SK-N-SH (cell line): ENCODE measurements around the gene CISD3. TPM values are rescaled to one million over a fixed set of nuclear protein-coding genes. Genes with fewer than 3 reads are reported as not detected.

Experiments used
- CTCF ChIA-PET: fragments of 300-600, 350-600 bp; formaldehyde crosslinking; extraction: SDS; loops from one replicate; lab custom pipeline; 2021; lab: Yijun Ruan, JAX
- POLR2A ChIA-PET: fragments of 350-600 bp; sonication (Branson Sonifier 250); formaldehyde crosslinking; extraction: SDS; loops from one replicate; lab custom pipeline; 2020; ENCODE audit warnings: antibody characterized with exemption, inconsistent platforms; lab: Yijun Ruan, JAX
- DNase-seq: peaks from one replicate; pipeline ENCODE4 v3.0.0; 2012
- H2AFZ ChIP-seq: fragments of 200-600 bp; sonication (generic); 2 replicates; pipeline ENCODE4 v1.8.1; 2016; ENCODE audit warnings: antibody characterized with exemption, mild to moderate bottlenecking, low read depth
- H3F3A ChIP-seq: fragments of 200-600 bp; sonication (generic); replicated peaks from 2 replicates; pipeline ENCODE3; 2016; ENCODE audit warnings: antibody characterized with exemption, mild to moderate bottlenecking; ENCODE audit not compliant: insufficient read depth
- H3K27ac ChIP-seq, 2 experiments: fragments of 200-500 bp in 1 of 2; fragments of 200-600 bp in 1 of 2; sonication (Bioruptor generic) in 1 of 2; sonication (generic), shearing (Covaris generic) in 1 of 2; 2 replicates each; pipeline versions ENCODE4 v1.5.1 to v1.6.1; 2014 to 2016; ENCODE audit warnings: low read depth in 2 of 2, inconsistent platforms in 1 of 2, low read length in 1 of 2, mild to moderate bottlenecking in 1 of 2, mixed read lengths in 1 of 2
- H3K27me3 ChIP-seq: fragments of 200-600 bp; sonication (generic), shearing (Covaris generic); 2 replicates; pipeline ENCODE4 v1.6.1; 2016; ENCODE audit warnings: mixed run types; ENCODE audit not compliant: insufficient read depth
- H3K36me3 ChIP-seq, 2 experiments: fragments of 200-500 bp in 1 of 2; fragments of 200-600 bp in 1 of 2; sonication (Bioruptor generic) in 1 of 2; sonication (generic) in 1 of 2; replicated peaks in 1 of 2; 2 replicates each; pipeline versions ENCODE3 to v1.5.1; 2014 to 2016; ENCODE audit warnings: low read length in 1 of 2, mild to moderate bottlenecking in 1 of 2; ENCODE audit not compliant: insufficient read depth in 2 of 2, control insufficient read depth in 1 of 2
- H3K4me1 ChIP-seq, 2 experiments: fragments of 200-500 bp in 1 of 2; fragments of 200-600 bp in 1 of 2; sonication (Bioruptor generic) in 1 of 2; sonication (generic), shearing (Covaris generic) in 1 of 2; 2 replicates each; pipeline versions ENCODE4 v1.5.1 to v1.6.1; 2014 to 2016; ENCODE audit warnings: low read depth in 1 of 2, low read length in 1 of 2, mixed run types in 1 of 2; ENCODE audit not compliant: insufficient read depth in 2 of 2, control insufficient read depth in 1 of 2
- H3K4me2 ChIP-seq: fragments of 200-600 bp; sonication (generic), shearing (Covaris generic); 2 replicates; pipeline ENCODE4 v1.6.1; 2017; ENCODE audit warnings: mixed run types
- H3K4me3 ChIP-seq, 2 experiments: fragments of 200-500 bp in 1 of 2; fragments of 200-600 bp in 1 of 2; sonication (Bioruptor generic) in 1 of 2; sonication (generic), shearing (Covaris generic) in 1 of 2; 2 replicates each; pipeline versions ENCODE4 v1.5.1 to v1.8.1; 2014 to 2016; ENCODE audit warnings: low read depth in 2 of 2, inconsistent platforms in 1 of 2, low read length in 1 of 2, mild to moderate bottlenecking in 1 of 2, mixed read lengths in 1 of 2, moderate library complexity in 1 of 2
- H3K79me2 ChIP-seq: fragments of 200-600 bp; sonication (generic); 2 replicates; pipeline ENCODE4 v1.8.1; 2017; ENCODE audit warnings: mild to moderate bottlenecking; ENCODE audit not compliant: insufficient read depth
- H3K9ac ChIP-seq: fragments of 200-600 bp; sonication (generic); 2 replicates; pipeline ENCODE4 v1.6.1; 2017; ENCODE audit warnings: mixed run types
- H3K9me2 ChIP-seq: fragments of 200-600 bp; sonication (generic); 2 replicates; pipeline ENCODE4 v1.6.1; 2017; ENCODE audit warnings: mixed run types
- H3K9me3 ChIP-seq: fragments of 200-600 bp; sonication (generic); 2 replicates; pipeline ENCODE4 v1.6.1; 2017; ENCODE audit warnings: mixed run types, mild to moderate bottlenecking, moderate library complexity
- H4K20me1 ChIP-seq: fragments of 200-600 bp; sonication (generic); 2 replicates; pipeline ENCODE4 v1.6.1; 2017; ENCODE audit warnings: mild to moderate bottlenecking, mixed run types; ENCODE audit not compliant: insufficient read depth
- CHD2 ChIP-seq: fragments of 150-350 bp; IDR thresholded peaks from 2 replicates; pipeline ENCODE4 v1.6.1; 2018; ENCODE audit warnings: low read length; ENCODE audit not compliant: partially characterized antibody
- ELF1 ChIP-seq: IDR thresholded peaks from 2 replicates; pipeline ENCODE4 v1.4.0; 2012
- EZH2phosphoT487 ChIP-seq: fragments of 200-600 bp; sonication (generic); IDR thresholded peaks from 2 replicates; pipeline ENCODE4 v1.6.1; 2017; ENCODE audit warnings: low read depth, mixed run types, mild to moderate bottlenecking, antibody characterized with exemption, moderate library complexity, borderline replicate concordance
- FOSL2 ChIP-seq: IDR thresholded peaks from 2 replicates; pipeline ENCODE4 v1.4.0; 2012; ENCODE audit warnings: low read depth, mild to moderate bottlenecking, moderate library complexity, borderline replicate concordance
- FOXM1 ChIP-seq: IDR thresholded peaks from 2 replicates; pipeline ENCODE4 v1.4.0; 2012; ENCODE audit warnings: low read depth, mild to moderate bottlenecking
- GABPA ChIP-seq: IDR thresholded peaks from 2 replicates; pipeline ENCODE4 v1.4.0; 2012; ENCODE audit warnings: low read depth, mild to moderate bottlenecking
- NFIC ChIP-seq: IDR thresholded peaks from 2 replicates; pipeline ENCODE4 v1.4.0; 2012; ENCODE audit warnings: borderline replicate concordance
- POLR2AphosphoS5 ChIP-seq: IDR thresholded peaks from 2 replicates; pipeline ENCODE4 v1.6.1; 2012; ENCODE audit warnings: low read depth, low read length
- RCOR1 ChIP-seq: fragments of 150-350 bp; IDR thresholded peaks from 2 replicates; pipeline ENCODE4 v1.6.1; 2017; ENCODE audit warnings: antibody characterized with exemption, low read length
- WGBS: methylation state at CpG from one replicate; pipeline ENCODE4 v1.1.6; 2017; ENCODE audit warnings: low lambda C conversion rate; 5-methylcytosine and 5-hydroxymethylcytosine counted together
- polyA plus RNA-seq, 3 experiments: library from polyadenylated mRNA; depleted of rRNA; stranded (reverse); fragments of >200 nt; gene quantifications; 2 replicates each; pipeline ENCODE4 v1.2.3, GENCODE V29; 2012
- TF ChIP-seq, protein P1 (sequence below): fragments of 200-600 bp; sonication (generic); IDR thresholded peaks from 2 replicates; pipeline ENCODE4 v1.6.1; 2017; ENCODE audit warnings: antibody characterized with exemption, mild to moderate bottlenecking, moderate library complexity
- TF ChIP-seq, protein P2 (sequence below): IDR thresholded peaks from 2 replicates; pipeline ENCODE4 v1.6.1; 2012; ENCODE audit warnings: mild to moderate bottlenecking, low read depth, low read length, moderate library complexity
- TF ChIP-seq, protein P3 (sequence below): fragments of 150-350 bp; IDR thresholded peaks from 2 replicates; pipeline ENCODE4 v1.6.1; 2017; ENCODE audit warnings: antibody characterized with exemption, low read length, low read depth, borderline replicate concordance
- TF ChIP-seq, protein P4 (sequence below): IDR thresholded peaks from 2 replicates; pipeline ENCODE4; 2012

CISD3 gene
- polyA plus RNA-seq, 1 of the 3 experiments (the other 2 are of a cell fraction): 16.5 TPM

DNA sequence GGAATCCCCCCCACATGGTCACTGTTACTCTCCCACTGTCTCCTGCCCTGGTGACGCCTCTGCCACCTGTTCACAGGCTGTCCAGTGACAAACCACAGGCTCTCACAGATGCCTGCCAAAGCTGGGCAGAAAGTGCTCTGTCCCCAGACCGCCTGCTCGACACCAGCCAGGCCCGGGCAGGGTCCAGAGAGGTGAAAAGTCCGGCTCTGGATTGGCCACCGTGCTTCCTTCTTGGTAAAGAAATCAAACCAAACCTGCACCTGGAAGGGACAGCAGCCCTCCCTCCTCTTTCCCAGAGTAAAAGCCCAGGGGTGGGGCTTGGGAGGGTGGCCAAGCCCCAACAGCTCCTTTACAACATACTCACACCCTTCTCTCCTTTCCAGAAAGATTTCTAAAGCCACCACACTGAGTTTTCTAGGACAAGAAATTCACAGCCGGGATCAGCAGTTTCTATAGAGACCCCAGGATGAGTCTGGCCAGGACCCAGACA lies 11.8 kb downstream of the CISD3 start:
- H3K27me3 ChIP-seq: no peaks in the 10 kb centered on the region
- H3F3A ChIP-seq: peaks cover 17% of the 10 kb centered on the region
- H3K79me2 ChIP-seq: peaks cover 82% of the 10 kb centered on the region
- peak overlapping the region; percentile 39 for H3K9ac ChIP-seq
- ChIA-PET CTCF (interaction anchor here (0.9 to 7.4 kb wide), 3 partner anchors 8 to 68 kb away, joined by 3 to 88 read pairs (median 10); partner anchors contain the start of gene CISD3), POLR2A (interaction anchor here (0.6 to 1.7 kb wide), 3 partner anchors 10 to 18 kb away, joined by 3 to 12 read pairs (median 8); partner anchors contain the start of gene PSMB3)
- no peak overlapping the region for H2AFZ ChIP-seq
- H3K9me3 ChIP-seq: no peaks in the 10 kb centered on the region
- H3K4me1 ChIP-seq: peaks cover 9 to 64% of the 10 kb centered on the region in 2 experiments; a peak in 2 of 4 replicates
- peak overlapping the region; percentile 41; the same call in 1 of the 2 replicates for H3K4me2 ChIP-seq
- H3K36me3 ChIP-seq: peaks cover 6 to 23% of the 10 kb centered on the region in 2 experiments
- DNase-seq: peak; percentile 65
- H3K9me2 ChIP-seq: no peaks in the 10 kb centered on the region
- 83% methylated on average over 3 of the region's 7 CpGs for WGBS
- no peak for TF ChIP-seq POLR2AphosphoS5
- no peak for TF ChIP-seq FOXM1
- TF ChIP-seq ELF1: no peak
- no peak for TF ChIP-seq EZH2phosphoT487
- TF ChIP-seq CHD2: no peak
- TF ChIP-seq, protein P1, sequence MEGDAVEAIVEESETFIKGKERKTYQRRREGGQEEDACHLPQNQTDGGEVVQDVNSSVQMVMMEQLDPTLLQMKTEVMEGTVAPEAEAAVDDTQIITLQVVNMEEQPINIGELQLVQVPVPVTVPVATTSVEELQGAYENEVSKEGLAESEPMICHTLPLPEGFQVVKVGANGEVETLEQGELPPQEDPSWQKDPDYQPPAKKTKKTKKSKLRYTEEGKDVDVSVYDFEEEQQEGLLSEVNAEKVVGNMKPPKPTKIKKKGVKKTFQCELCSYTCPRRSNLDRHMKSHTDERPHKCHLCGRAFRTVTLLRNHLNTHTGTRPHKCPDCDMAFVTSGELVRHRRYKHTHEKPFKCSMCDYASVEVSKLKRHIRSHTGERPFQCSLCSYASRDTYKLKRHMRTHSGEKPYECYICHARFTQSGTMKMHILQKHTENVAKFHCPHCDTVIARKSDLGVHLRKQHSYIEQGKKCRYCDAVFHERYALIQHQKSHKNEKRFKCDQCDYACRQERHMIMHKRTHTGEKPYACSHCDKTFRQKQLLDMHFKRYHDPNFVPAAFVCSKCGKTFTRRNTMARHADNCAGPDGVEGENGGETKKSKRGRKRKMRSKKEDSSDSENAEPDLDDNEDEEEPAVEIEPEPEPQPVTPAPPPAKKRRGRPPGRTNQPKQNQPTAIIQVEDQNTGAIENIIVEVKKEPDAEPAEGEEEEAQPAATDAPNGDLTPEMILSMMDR: no peak
- TF ChIP-seq, protein P2, sequence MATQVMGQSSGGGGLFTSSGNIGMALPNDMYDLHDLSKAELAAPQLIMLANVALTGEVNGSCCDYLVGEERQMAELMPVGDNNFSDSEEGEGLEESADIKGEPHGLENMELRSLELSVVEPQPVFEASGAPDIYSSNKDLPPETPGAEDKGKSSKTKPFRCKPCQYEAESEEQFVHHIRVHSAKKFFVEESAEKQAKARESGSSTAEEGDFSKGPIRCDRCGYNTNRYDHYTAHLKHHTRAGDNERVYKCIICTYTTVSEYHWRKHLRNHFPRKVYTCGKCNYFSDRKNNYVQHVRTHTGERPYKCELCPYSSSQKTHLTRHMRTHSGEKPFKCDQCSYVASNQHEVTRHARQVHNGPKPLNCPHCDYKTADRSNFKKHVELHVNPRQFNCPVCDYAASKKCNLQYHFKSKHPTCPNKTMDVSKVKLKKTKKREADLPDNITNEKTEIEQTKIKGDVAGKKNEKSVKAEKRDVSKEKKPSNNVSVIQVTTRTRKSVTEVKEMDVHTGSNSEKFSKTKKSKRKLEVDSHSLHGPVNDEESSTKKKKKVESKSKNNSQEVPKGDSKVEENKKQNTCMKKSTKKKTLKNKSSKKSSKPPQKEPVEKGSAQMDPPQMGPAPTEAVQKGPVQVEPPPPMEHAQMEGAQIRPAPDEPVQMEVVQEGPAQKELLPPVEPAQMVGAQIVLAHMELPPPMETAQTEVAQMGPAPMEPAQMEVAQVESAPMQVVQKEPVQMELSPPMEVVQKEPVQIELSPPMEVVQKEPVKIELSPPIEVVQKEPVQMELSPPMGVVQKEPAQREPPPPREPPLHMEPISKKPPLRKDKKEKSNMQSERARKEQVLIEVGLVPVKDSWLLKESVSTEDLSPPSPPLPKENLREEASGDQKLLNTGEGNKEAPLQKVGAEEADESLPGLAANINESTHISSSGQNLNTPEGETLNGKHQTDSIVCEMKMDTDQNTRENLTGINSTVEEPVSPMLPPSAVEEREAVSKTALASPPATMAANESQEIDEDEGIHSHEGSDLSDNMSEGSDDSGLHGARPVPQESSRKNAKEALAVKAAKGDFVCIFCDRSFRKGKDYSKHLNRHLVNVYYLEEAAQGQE: no peak
- TF ChIP-seq GABPA: no peak
- TF ChIP-seq FOSL2: no peak
- TF ChIP-seq, protein P3, sequence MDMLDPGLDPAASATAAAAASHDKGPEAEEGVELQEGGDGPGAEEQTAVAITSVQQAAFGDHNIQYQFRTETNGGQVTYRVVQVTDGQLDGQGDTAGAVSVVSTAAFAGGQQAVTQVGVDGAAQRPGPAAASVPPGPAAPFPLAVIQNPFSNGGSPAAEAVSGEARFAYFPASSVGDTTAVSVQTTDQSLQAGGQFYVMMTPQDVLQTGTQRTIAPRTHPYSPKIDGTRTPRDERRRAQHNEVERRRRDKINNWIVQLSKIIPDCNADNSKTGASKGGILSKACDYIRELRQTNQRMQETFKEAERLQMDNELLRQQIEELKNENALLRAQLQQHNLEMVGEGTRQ: no peak
- no peak for TF ChIP-seq NFIC
- TF ChIP-seq, protein P4, sequence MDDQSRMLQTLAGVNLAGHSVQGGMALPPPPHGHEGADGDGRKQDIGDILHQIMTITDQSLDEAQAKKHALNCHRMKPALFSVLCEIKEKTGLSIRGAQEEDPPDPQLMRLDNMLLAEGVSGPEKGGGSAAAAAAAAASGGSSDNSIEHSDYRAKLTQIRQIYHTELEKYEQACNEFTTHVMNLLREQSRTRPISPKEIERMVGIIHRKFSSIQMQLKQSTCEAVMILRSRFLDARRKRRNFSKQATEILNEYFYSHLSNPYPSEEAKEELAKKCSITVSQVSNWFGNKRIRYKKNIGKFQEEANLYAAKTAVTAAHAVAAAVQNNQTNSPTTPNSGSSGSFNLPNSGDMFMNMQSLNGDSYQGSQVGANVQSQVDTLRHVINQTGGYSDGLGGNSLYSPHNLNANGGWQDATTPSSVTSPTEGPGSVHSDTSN: no peak
- no peak for TF ChIP-seq RCOR1
- H4K20me1 ChIP-seq: peaks cover 83% of the 10 kb centered on the region
- peak overlapping the region in 1 of 2 experiments; percentile 13; a peak in 1 of 4 replicates for H3K4me3 ChIP-seq
- peak overlapping the region; percentile 83 to 95 for H3K27ac ChIP-seq
